Fibroblast of skin of abdomen (primary cell): ENCODE results near the gene C2orf49.

Source experiments
- DNase-seq: peaks from one replicate; pipeline ENCODE4 v3.0.0-alpha.2; 2013

Gene C2orf49

GRCh38 chr2:105383432-105384166, 46.3 kb downstream of the C2orf49 start:
- no peak for DNase-seq

GRCh38 chr2:105384216-105384615, 46.9 kb downstream of the C2orf49 start:
- no peak for DNase-seq

GRCh38 chr2:105384861-105385260, 47.5 kb downstream of the C2orf49 start:
- no peak for DNase-seq

DNA sequence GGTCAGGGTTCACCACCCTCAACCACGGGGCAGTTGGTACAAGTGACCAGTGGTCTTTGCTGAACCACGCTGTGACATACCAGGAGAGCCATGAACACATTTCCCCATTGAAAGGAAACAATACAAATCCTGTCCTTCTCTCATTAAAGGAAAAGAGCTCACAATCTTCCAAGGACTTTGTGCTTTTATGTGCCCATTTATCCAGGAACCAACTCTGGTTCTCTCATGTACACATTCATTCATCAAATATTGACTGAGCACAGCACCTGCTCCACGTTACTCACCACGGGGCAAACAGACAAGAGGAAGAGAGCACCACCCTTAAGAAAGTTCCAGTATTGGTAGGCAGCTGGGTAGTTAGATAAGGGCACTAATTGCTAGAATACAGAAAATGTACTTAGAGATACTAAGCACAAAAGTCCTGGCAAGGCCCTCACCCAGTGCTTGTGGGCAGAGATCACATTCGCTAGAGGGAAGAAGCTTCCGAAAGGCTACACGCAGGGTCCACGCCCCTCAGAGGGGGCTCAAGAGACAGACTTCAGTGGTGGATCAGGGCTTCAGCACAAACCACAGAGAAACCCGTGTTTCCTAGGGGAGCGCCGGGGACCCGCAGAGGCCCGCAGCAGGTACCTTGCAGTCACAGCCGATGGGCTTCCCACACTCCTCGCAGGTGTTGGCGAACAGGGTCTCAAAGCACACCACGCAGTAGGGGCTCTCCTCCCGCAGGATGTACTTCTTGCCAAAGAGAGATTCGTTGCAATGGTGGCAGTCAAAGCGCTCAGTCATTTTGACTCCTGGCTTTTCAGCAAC, 48.6 kb downstream of the C2orf49 start:
- DNase-seq = no peak

- DNase-seq = no peak
Measured at GRCh38 chr2:105387225-105387624, 49.9 kb downstream of the C2orf49 start.

GRCh38 chr2:105388971-105389381, 51.6 kb downstream of the C2orf49 start:
- DNase-seq = peak; percentile 93

- no peak for DNase-seq
Measured at GRCh38 chr2:105390454-105390853, 53.1 kb downstream of the C2orf49 start.

DNA sequence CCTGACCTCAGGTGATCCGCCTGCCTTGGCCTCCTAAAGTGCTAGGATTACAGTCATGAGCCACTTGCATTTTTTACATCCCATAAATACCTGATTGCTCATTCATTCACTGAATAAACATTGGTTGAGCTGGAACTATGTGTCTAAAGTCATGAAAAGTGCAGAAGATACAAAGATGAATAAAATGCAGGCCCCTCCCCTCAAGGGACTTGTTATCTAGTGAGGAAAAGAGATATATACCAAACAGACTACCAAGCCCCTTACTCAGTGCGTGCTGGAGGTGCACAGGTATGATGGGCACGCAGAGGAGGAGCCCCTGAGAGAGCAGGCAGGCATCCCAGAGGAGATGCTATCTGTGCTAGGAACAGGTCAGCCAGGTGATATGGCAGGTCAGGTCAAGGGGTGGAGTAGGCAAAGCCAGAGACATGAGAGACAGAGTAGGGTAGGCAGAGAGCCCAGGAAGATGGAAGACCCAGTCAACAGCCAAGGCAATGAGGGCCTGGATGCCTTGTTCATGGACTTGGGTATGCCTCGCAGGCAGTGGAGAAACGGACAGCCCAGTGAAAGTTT, 53.8 kb downstream of the C2orf49 start:
- DNase-seq = peak; percentile 69

GRCh38 chr2:105391763-105392662, 54.7 kb downstream of the C2orf49 start:
- no peak for DNase-seq

- peak; percentile 89 for DNase-seq
Measured at GRCh38 chr2:105393373-105394055, 56.2 kb downstream of the C2orf49 start.

DNA sequence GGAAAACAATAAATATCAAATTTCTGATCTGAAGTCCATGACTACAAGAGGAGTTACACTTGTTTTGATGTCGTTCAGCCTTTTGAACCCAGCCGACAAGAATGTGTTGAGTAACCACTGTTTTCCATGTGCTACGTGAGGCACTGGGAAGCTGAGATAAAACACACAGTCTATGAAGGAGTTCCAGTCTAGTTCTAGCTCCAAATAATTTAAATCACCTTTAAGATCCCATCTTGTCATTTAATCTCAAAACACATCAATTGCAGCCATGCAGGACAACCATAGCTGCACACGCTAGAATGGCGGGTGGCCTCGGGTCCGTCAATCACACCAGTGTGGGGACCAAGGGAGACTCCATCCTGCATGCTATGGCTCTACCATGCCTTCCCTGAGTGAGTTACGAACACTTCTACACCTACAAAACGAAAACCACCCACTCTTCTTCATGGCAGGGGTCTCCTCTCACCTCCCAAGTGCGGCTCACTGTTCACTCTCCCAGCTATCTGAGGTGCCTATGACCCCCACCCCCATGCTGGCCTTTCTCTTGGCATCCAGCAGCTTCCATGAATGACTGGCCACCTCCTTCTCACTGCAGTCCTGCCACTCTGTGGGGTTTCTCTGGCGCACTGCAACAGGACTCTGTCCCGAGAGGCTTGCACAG, 57.7 kb downstream of the C2orf49 start:
- no peak for DNase-seq

DNA sequence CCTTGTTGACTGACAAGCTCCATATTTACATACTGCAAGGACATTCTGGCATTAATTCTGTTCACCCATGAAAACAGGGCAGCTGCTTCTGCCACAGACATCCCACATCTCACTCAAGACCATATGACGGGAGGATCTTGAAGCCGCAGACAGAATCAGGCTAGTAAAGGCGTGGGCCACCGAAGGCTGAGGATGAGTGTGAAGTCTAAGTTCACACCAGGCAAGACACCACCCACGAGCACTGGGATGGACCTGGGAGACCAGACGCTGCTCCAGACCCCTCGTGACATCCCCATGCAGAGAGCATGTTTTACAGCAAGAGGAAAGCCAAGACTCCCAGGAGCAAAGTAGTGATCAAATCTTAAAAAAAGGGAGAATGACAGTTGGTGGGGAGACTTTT, 58.4 kb downstream of the C2orf49 start:
- no peak for DNase-seq

DNA sequence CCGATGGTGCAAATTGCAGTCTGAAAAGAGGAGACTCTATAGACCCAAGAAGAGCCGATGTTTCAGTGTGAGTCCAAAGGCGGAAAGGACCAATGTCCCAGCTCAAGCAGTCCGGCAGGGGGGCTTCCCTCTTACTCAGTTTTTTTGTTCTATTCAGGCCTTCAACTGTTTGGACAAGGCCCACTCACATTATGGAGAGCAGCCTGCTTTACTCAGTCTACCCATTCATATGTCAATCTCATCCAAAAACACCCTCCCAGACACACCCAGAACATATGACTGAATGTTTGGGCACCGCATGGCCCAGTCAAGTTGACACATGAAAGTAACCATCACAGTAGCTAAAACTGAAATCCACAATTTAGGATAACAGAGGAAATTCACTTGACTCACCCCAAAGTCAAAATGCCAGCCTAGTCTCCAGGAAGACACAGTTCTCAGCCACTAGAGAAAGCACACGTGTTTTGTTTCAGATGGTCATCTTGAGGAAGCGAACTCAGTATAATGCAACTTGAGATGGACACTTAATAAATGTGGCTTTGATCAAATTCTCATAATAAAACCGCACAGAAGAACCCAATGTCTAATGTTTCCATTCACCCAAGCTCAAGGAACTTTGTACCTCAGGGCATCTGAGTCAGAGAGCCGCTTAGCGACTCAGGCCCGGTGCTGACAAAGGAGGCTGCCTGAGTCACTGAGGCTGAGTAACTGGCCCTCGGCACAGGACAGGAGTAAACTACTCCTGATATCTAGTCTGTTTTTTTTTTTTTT, 59.1 kb downstream of the C2orf49 start:
- peak; percentile 95 for DNase-seq

DNA sequence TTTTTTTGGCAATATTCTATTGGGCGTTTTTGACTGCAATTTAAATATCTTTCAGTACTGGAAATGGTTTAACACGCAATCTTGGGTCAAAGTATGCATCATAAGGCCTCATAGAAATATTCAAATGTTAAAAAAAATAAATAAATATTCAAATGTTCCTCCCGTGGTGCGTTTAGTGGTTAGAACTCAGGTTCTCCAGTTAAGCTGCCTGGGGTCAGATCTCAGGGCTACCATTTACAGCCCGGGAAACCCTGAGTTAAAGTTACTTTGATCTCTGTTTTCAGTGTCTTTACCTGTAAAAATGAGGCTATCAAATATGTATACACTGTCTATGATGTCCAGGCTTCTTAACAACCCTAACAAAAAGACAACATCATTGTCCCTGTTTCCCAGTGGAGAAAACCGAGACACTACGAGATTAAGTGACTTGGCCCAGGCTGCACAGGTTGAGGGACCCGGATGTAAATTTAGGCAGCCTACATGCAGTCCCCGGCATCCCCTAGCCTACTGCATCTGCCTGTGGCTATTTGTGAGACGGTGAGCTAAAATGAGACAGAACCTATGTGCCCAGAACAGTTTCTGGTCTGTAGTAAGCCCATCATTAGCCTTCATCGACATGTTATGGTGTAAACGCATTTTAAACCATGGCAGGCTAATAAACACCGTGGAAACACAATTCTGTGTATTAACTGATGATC, 59.8 kb downstream of the C2orf49 start:
- DNase-seq = no peak

- no peak for DNase-seq
Measured at GRCh38 chr2:105397953-105398335, 60.6 kb downstream of the C2orf49 start.

DNA sequence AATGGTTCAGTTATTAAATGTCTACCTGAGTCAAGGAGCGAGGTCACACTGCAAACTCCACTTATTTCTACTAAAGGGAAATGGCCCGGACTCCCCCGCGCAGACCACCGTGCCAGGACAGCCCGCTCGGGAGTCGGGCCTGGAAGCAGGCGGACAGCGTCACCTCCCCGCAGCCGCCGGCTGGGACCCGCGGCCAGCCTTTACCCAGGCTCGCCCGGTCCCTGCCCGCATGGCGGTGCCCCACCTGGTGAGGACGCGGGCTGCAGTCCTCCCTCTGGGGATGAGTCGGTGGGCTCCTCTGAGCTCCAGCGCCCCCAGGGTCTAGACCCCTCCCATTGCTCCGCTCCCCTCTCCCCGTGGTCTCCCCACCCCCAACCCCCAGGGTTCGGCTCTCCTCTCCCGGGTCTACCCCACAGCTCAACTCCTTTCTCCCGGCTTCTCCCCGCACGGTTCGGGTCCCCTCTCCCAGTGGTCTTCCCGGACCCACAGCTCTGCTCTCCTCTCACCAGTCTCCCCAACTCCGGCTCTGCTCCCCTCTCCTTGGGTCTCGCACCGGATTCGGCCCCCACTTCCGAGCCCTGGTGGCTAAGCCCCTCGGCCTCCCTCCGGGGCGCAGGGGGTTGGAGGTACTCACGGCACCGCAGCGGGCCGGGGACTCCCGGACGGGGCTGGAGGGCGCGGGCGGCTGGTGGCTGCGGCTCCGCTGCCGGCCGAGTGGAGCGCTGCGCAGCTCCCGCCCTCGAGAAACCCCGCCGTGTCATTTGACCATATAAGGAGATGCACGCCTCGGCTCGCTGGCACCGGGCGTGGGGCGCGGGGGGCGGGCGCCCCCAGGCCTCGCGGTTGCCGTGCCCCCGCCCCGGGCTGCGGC, 61.2 kb downstream of the C2orf49 start, which contains the start of gene FHL2:
Gene FHL2, minus strand, starts transcription at position 716 of the 871 bp plus-strand sequence. CDS start 12,535 bp downstream, outside the sequence.
- peak; percentile 89 for DNase-seq
